NT2/D1 (cell line): Measurements from ENCODE around the gene RTTN.

Experiments
- DNase-seq: peaks from one replicate; pipeline ENCODE4 v3.0.0-alpha.2; 2011; ENCODE audit warnings: low read depth, low spot score
- H3K27me3 ChIP-seq: 2 replicates; pipeline ENCODE4 v1.6.0; 2011; ENCODE audit warnings: mild to moderate bottlenecking; ENCODE audit not compliant: insufficient read length, insufficient read depth
- H3K36me3 ChIP-seq: 2 replicates; pipeline ENCODE4 v1.6.1; 2011; ENCODE audit warnings: mild to moderate bottlenecking, low read length, mixed read lengths; ENCODE audit not compliant: insufficient read depth, insufficient read length
- H3K4me1 ChIP-seq: 2 replicates; pipeline ENCODE4 v1.5.1; 2011; ENCODE audit not compliant: insufficient read depth, insufficient read length
- H3K4me3 ChIP-seq: 2 replicates; pipeline ENCODE4 v1.5.1; 2011; ENCODE audit warnings: low read depth; ENCODE audit not compliant: insufficient read length
- H3K9ac ChIP-seq: 2 replicates; pipeline ENCODE4 v1.6.0; 2011; ENCODE audit warnings: low read depth; ENCODE audit not compliant: insufficient read length
- H3K9me3 ChIP-seq: 2 replicates; pipeline ENCODE4 v1.5.1; 2011; ENCODE audit warnings: mild to moderate bottlenecking, low read length; ENCODE audit not compliant: insufficient read depth
- SUZ12 ChIP-seq: IDR thresholded peaks from 2 replicates; pipeline ENCODE4 v1.6.1; 2011; ENCODE audit not compliant: insufficient read length, insufficient read depth; ENCODE audit errors: extremely low read depth
- YY1 ChIP-seq: IDR thresholded peaks from 2 replicates; pipeline ENCODE4 v1.6.1; 2011; ENCODE audit not compliant: insufficient read length, insufficient read depth
- ZNF274 ChIP-seq: IDR thresholded peaks from 2 replicates; pipeline ENCODE4 v1.6.1; 2011; ENCODE audit warnings: mild to moderate bottlenecking, low read depth, low read length

The RTTN gene

GRCh38 chr18:70165936-70166335 is 39.6 kb downstream of the RTTN start:
- Histone ChIP-seq H3K36me3 (peaks cover 8% of the 10 kb centered on the region), H3K9ac (no peak overlapping the region)

GRCh38 chr18:70160073-70160678 is 45.3 kb downstream of the RTTN start:
- H3K27me3 ChIP-seq, result no peaks in the 10 kb centered on the region
- no peak overlapping the region for H3K9ac ChIP-seq
- no peaks in the 10 kb centered on the region for H3K4me1 ChIP-seq
- H3K4me3 ChIP-seq, result no peak overlapping the region
- no peak for DNase-seq
- no peaks in the 10 kb centered on the region for H3K9me3 ChIP-seq
- no peak for TF ChIP-seq YY1
- TF ChIP-seq ZNF274, result no peak
- TF ChIP-seq SUZ12, result no peak
- no peaks in the 10 kb centered on the region for H3K36me3 ChIP-seq

More at GRCh38 chr18:70165936-70166335, 39.6 kb downstream of the RTTN start:
- Histone ChIP-seq H3K27me3 (no peaks in the 10 kb centered on the region), H3K4me1 (no peaks in the 10 kb centered on the region), H3K9me3 (no peaks in the 10 kb centered on the region), H3K4me3 (no peak overlapping the region)
- TF ChIP-seq YY1 (no peak), SUZ12 (no peak), ZNF274 (no peak)
- DNase-seq, result no peak

GRCh38 chr18:70158992-70159717 is 46.3 kb downstream of the RTTN start:
- no peak for DNase-seq
- Histone ChIP-seq H3K36me3 (no peaks in the 10 kb centered on the region), H3K4me3 (no peak overlapping the region), H3K4me1 (no peaks in the 10 kb centered on the region), H3K9me3 (no peaks in the 10 kb centered on the region), H3K27me3 (no peaks in the 10 kb centered on the region), H3K9ac (no peak overlapping the region)
- no peak for TF ChIP-seq SUZ12
- TF ChIP-seq YY1, result no peak
- no peak for TF ChIP-seq ZNF274

DNA sequence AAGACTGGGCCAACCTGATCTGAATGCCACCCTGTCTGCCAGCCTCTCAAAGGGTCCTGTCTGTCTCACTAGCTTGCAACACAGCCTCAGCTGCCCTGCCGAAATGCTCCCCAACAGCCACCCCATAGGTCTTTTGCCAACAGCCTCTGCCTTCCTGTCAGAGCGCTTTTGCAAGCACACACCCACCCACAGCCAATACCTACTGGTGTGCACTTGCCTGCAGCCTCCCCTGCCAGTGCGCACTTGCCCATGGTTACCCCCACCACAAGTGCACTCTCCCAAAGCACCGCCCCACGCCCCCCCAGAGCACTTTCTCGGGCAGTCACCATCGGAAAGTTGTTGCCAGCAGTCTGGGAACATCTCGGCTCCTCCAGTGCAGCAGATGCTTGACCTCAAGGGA is 48.6 kb downstream of the RTTN start:
- DNase-seq, result no peak
- no peaks in the 10 kb centered on the region for H3K36me3 ChIP-seq
- H3K4me1 ChIP-seq, result no peaks in the 10 kb centered on the region

GRCh38 chr18:70154591-70155194 is 50.8 kb downstream of the RTTN start:
- Histone ChIP-seq H3K9ac (no peak overlapping the region), H3K9me3 (no peaks in the 10 kb centered on the region), H3K4me1 (no peaks in the 10 kb centered on the region), H3K27me3 (no peaks in the 10 kb centered on the region), H3K4me3 (no peak overlapping the region), H3K36me3 (peaks cover 5% of the 10 kb centered on the region)
- DNase-seq, result no peak
- no peak for TF ChIP-seq ZNF274
- no peak for TF ChIP-seq YY1
- no peak for TF ChIP-seq SUZ12

More for the DNA sequence above, 48.6 kb downstream of the RTTN start:
- no peaks in the 10 kb centered on the region for H3K27me3 ChIP-seq
- H3K9ac ChIP-seq, result no peak overlapping the region
- no peaks in the 10 kb centered on the region for H3K9me3 ChIP-seq
- H3K4me3 ChIP-seq, result no peak overlapping the region
- no peak for TF ChIP-seq SUZ12
- TF ChIP-seq YY1, result no peak
- TF ChIP-seq ZNF274, result no peak

DNA sequence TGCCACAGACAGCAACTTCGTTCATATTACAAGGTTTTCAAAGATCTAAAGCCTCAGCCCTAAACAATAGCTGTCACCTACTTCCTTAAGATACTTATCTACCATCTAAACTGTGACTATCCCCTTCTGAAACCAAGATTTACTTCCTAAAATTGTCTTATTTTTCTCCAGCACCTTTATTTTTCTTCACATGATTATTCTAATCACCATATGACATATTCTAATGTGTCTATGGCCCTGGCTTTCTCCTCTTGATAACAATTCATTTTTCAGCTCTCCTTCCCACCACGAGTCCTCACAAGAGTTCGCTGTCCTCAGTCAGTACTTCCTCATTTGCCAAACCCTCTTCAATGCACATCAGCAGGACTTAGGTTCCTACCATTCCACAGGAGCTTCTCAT is 53.9 kb downstream of the RTTN start:
- Histone ChIP-seq H3K36me3 (peaks cover 18% of the 10 kb centered on the region), H3K9ac (no peak overlapping the region), H3K9me3 (no peaks in the 10 kb centered on the region), H3K4me1 (no peaks in the 10 kb centered on the region), H3K4me3 (no peak overlapping the region), H3K27me3 (no peaks in the 10 kb centered on the region)
- DNase-seq, result no peak
- TF ChIP-seq YY1, result no peak
- TF ChIP-seq SUZ12, result no peak
- no peak for TF ChIP-seq ZNF274

DNA sequence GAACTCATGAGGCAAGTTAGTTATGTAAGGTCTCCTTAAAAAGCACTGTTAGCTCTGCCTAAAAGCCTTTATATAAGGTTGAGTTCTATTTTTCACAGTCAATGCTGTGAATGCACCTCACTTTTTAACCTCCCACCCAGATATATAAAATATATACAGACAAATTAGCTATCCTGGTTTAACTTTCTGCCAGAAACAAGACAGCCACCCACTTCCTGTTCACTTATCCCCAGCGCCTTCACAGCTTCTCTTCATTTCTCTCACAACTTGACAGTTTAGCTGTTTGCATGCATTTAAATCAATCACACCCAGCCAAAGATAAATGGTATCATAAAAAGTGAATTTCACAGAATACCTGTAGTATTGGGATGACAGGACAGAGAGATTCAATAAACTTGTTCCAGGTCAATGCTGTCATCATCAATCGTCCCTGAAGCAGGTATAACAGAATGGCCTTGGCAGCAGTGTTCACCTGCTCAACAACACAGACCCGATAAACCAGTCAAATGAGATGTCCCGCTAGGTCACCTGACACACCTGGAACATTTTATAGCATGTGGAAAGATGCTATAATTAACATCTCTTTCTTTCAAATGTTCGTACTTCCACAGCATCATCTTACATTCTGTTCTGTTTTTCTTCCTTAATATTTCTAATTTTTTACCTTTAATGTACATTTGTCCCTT is 55.7 kb downstream of the RTTN start:
- H3K36me3 ChIP-seq, result peaks cover 18% of the 10 kb centered on the region
- H3K9me3 ChIP-seq, result no peaks in the 10 kb centered on the region
- H3K4me3 ChIP-seq, result no peak overlapping the region
- no peak for DNase-seq
- H3K4me1 ChIP-seq, result no peaks in the 10 kb centered on the region
- H3K9ac ChIP-seq, result no peak overlapping the region
- TF ChIP-seq SUZ12 (no peak), ZNF274 (no peak)
- H3K27me3 ChIP-seq, result no peaks in the 10 kb centered on the region
